Ectodermal cell (in vitro differentiated cells): ENCODE data around the gene SLC5A1.

Experiments used
- H3K27ac ChIP-seq: 2 replicates; pipeline ENCODE4 v1.7.0; 2013; ENCODE audit warnings: mild to moderate bottlenecking, low read depth, low read length; ENCODE audit not compliant: insufficient read depth, poor library complexity, severe bottlenecking
- H3K27me3 ChIP-seq: 2 replicates; pipeline ENCODE4 v1.7.0; 2013; ENCODE audit warnings: mild to moderate bottlenecking, low read length; ENCODE audit not compliant: insufficient read depth, control insufficient read depth, poor library complexity, severe bottlenecking
- H3K36me3 ChIP-seq: one replicate; pipeline ENCODE4 v1.7.0; 2013; ENCODE audit warnings: low read length; ENCODE audit not compliant: control insufficient read depth, insufficient read depth
- H3K4me1 ChIP-seq: one replicate; pipeline ENCODE4 v1.7.0; 2013; ENCODE audit warnings: low read length; ENCODE audit not compliant: control insufficient read depth, insufficient read depth
- H3K4me3 ChIP-seq: 2 replicates; pipeline ENCODE4 v1.7.0; 2013; ENCODE audit warnings: low read depth, low read length, control low read depth; ENCODE audit not compliant: insufficient read depth
- H3K9me3 ChIP-seq: 2 replicates; pipeline ENCODE4 v1.7.0; 2013; ENCODE audit warnings: mild to moderate bottlenecking, low read length, moderate library complexity; ENCODE audit not compliant: control insufficient read depth
- WGBS, 2 experiments: methylation state at CpG; one replicate each; pipeline ENCODE4 v1.1.7; 2013; ENCODE audit warnings: missing lambda C conversion rate in 2 of 2; 5-methylcytosine and 5-hydroxymethylcytosine counted together

SLC5A1 gene

GRCh38 chr22:32048069-32048468 is 5.0 kb downstream of the SLC5A1 start:
- no peak overlapping the region for H3K27ac ChIP-seq
- H3K27me3 ChIP-seq = no peaks in the 10 kb centered on the region
- no peaks in the 10 kb centered on the region for H3K4me1 ChIP-seq
- no peak overlapping the region for H3K4me3 ChIP-seq
- 76 to 92% methylated on average over 2 of the region's 2 CpGs for WGBS, 2 experiments
- H3K36me3 ChIP-seq = no peaks in the 10 kb centered on the region
- H3K9me3 ChIP-seq = no peaks in the 10 kb centered on the region

- Histone ChIP-seq H3K4me3 (no peak overlapping the region), H3K4me1 (no peaks in the 10 kb centered on the region), H3K27ac (no peak overlapping the region), H3K27me3 (no peaks in the 10 kb centered on the region), H3K36me3 (no peaks in the 10 kb centered on the region), H3K9me3 (no peaks in the 10 kb centered on the region)
- WGBS, 2 experiments = 65% methylated on average over 5 of the region's 5 CpGs
Observed at GRCh38 chr22:32050678-32051515, 7.8 kb downstream of the SLC5A1 start.

DNA sequence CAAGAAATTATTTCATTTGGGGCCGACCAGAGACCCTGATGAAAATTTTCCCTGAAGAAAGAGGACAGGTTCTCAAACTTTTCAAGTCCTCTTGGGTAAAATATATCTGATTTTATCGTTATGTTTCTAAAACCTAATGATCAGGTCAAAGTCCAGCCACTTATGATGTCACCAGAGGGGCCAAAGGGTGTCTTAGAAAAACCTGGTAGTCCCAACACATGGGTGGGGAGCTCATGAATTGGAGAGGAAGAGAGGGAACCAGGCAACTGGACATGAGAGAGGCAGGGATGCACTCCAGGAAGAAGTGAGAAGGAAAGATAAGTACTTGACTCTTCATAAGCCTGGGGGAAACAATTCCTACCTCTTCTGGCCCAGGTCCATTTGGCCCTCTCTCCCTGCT is 9.2 kb downstream of the SLC5A1 start:
- Histone ChIP-seq H3K9me3 (no peaks in the 10 kb centered on the region), H3K36me3 (no peaks in the 10 kb centered on the region), H3K4me1 (no peaks in the 10 kb centered on the region), H3K4me3 (no peak overlapping the region), H3K27me3 (no peaks in the 10 kb centered on the region), H3K27ac (no peak overlapping the region)
- 90 to 92% methylated on average over 2 of the region's 2 CpGs for WGBS, 2 experiments

DNA sequence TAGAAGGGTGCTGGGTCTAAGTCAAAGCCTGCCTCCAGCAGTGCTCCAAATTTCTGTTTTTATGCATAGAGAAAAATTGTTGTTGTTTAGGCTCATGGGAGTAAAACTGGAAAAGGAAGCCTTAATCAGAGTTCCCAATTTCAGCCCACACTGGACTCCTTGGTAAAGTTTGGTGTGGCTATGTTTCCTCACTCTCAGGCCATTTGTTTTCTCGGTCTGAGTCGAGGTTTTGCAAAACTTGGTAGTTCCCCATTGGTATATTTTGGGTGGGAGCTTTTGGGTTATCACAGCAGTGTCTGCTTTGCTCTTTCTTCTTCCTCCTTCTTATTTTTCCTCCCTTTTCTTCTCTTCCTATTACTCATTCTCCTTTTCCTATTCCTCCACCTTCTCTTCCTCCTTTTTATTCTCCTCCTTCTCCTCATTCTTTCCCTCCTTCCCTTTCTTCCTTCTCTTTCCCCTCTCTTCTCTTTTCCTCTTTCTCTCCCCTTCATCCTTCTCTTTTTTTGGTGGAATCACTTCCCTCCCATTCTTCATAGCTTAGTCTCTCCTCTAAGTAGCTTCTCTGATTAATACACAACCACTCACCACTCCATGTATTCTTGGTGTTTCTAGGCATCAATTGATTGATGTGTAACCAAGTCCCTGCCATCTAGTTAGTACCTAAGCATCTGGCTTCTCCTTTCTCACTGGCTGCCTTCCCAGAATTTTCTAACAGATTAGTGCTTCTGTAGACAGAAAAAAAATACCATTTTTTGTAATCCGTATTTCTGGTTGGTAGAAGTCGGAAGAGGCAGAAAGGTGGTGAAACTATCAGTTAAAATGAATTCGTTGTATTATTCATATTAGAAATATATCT is 10.1 kb downstream of the SLC5A1 start:
- 95 to 96% methylated on average over 2 to 5 of the region's 5 CpGs for WGBS, 2 experiments
- Histone ChIP-seq H3K36me3 (no peaks in the 10 kb centered on the region), H3K9me3 (no peaks in the 10 kb centered on the region), H3K27ac (no peak overlapping the region), H3K4me1 (no peaks in the 10 kb centered on the region), H3K4me3 (no peak overlapping the region), H3K27me3 (no peaks in the 10 kb centered on the region)

- 90 to 92% methylated on average over 2 of the region's 2 CpGs for WGBS, 2 experiments
- H3K27ac ChIP-seq = no peak overlapping the region
Observed at GRCh38 chr22:32055069-32055468, 12.0 kb downstream of the SLC5A1 start.

DNA sequence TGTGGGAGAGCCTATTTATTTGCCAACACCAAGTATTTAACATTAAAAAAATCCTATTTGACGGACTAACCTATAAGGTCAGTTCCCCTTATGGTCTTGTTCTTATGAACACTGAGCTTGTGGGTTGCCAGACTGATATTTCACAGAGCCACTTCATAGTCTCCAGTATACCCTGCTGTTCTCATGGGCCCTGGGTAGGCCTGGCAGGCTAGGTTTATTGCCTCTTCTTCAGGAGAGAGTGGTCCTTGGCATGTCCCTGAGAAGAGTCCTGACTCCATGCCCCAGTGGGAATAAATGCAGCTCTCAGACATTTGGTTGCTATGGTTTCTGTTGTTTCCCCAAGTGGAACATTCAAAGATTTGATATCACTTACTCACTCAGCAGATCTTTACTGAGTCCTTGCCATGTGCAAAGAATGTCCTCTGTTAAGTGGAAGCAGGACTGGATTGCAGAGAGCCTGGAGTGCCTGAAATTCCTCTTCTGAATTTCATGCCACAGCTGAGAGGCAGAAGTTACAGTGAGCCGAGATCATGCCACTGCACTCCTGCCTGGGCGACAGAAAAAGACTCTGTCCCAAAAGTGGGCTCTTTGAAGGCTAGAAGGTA is 15.7 kb downstream of the SLC5A1 start:
- Histone ChIP-seq H3K9me3 (no peaks in the 10 kb centered on the region), H3K4me3 (no peak overlapping the region), H3K27ac (no peak overlapping the region), H3K4me1 (no peaks in the 10 kb centered on the region), H3K36me3 (no peaks in the 10 kb centered on the region), H3K27me3 (no peaks in the 10 kb centered on the region)
- WGBS, 2 experiments = 87% methylated on average over 3 of the region's 3 CpGs

More at GRCh38 chr22:32055069-32055468, 12.0 kb downstream of the SLC5A1 start:
- Histone ChIP-seq H3K4me3 (no peak overlapping the region), H3K9me3 (no peaks in the 10 kb centered on the region), H3K27me3 (no peaks in the 10 kb centered on the region), H3K36me3 (no peaks in the 10 kb centered on the region), H3K4me1 (no peaks in the 10 kb centered on the region)

DNA sequence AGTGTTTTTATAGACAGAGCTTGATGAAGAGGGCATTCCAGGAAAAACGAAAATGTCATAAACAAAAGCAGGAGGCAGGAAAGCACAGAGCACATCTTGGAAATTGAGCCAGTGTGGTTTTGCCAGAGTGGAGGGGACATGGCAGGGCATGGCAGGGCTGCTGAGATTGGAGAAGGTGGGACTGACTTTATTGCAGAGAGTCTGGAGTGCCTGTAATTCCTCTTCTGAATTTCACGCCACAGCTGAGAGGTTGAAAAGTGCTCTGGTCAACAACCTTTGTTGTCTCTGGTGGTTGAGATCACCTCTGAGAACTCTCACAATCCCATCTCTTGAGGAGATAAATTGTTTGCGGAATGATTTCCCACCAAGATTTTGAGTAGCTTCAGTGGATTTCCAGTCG is 16.4 kb downstream of the SLC5A1 start:
- Histone ChIP-seq H3K9me3 (no peaks in the 10 kb centered on the region), H3K36me3 (no peaks in the 10 kb centered on the region), H3K4me3 (no peak overlapping the region), H3K27ac (no peak overlapping the region), H3K4me1 (no peaks in the 10 kb centered on the region), H3K27me3 (no peaks in the 10 kb centered on the region)
- WGBS, 2 experiments = 80 to 83% methylated on average over 4 of the region's 4 CpGs

GRCh38 chr22:32063701-32064100 is 20.6 kb downstream of the SLC5A1 start:
- H3K4me3 ChIP-seq = no peak overlapping the region
- H3K27ac ChIP-seq = no peak overlapping the region
- WGBS, 2 experiments = 80 to 91% methylated on average over 2 of the region's 2 CpGs
- H3K4me1 ChIP-seq = no peaks in the 10 kb centered on the region
- H3K27me3 ChIP-seq = no peaks in the 10 kb centered on the region
- no peaks in the 10 kb centered on the region for H3K36me3 ChIP-seq
- no peaks in the 10 kb centered on the region for H3K9me3 ChIP-seq

DNA sequence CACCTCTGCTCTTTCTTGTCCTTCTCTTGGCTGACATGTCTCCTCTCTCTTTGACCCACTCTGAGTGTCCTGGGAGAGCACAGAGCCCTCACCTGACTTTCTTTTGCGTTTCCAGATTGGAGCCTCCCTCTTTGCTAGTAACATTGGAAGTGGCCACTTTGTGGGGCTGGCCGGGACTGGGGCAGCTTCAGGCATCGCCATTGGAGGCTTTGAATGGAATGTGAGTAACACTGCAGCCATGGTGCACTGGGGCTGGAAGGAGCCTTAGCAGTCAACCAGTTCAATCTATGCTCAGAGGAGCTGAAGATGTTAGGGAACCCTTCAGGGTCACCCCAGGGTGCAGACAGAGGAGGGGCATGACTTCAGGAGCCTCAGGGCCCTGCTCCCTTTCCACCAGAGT is 23.8 kb downstream of the SLC5A1 start:
- Histone ChIP-seq H3K27me3 (no peaks in the 10 kb centered on the region), H3K36me3 (no peaks in the 10 kb centered on the region)

GRCh38 chr22:32067613-32068012 is 24.6 kb downstream of the SLC5A1 start:
- Histone ChIP-seq H3K4me1 (no peaks in the 10 kb centered on the region), H3K36me3 (no peaks in the 10 kb centered on the region), H3K9me3 (no peaks in the 10 kb centered on the region), H3K4me3 (no peak overlapping the region), H3K27ac (no peak overlapping the region), H3K27me3 (no peaks in the 10 kb centered on the region)
- 16 to 25% methylated on average over 1 of the region's 2 CpGs for WGBS, 2 experiments

More for the DNA sequence above, 23.8 kb downstream of the SLC5A1 start:
- Histone ChIP-seq H3K4me1 (no peaks in the 10 kb centered on the region), H3K27ac (no peak overlapping the region), H3K9me3 (no peaks in the 10 kb centered on the region), H3K4me3 (no peak overlapping the region)
- WGBS, 2 experiments = 84 to 85% methylated on average over 3 of the region's 3 CpGs
